Endothelial cell of umbilical vein (primary cell): Measurements from ENCODE around the gene CCDC107. TPM values are rescaled to one million over a fixed set of nuclear protein-coding genes. Genes with fewer than 3 reads are reported as not detected.

Source experiments
- BruUV-seq: library from RNA; stranded (reverse); fragments of 400-500 nt; replicated peaks from 2 replicates; lab custom pipeline; 2021; lab: Mats Ljungman, UMichigan
- CTCF ChIA-PET: fragments of 300-600, 350-600 bp; sonication (Branson Sonifier 250); formaldehyde crosslinking; loops from one replicate; lab custom pipeline; 2021; ENCODE audit warnings: antibody characterized with exemption, inconsistent platforms; lab: Charles Lee
- POLR2A ChIA-PET: fragments of 300-600, 350-600 bp; sonication (Branson Sonifier 250); formaldehyde crosslinking; loops from one replicate; lab custom pipeline; 2021; ENCODE audit warnings: antibody characterized with exemption, inconsistent platforms; lab: Charles Lee
- DNase-seq: peaks from one replicate; pipeline ENCODE4 v3.0.0-alpha.2; 2011; ENCODE audit warnings: low read depth, low spot score
- FAIRE-seq: peaks from 2 replicates; lab custom pipeline; 2011; peaks lifted over from hg19 to GRCh38; lab: Jason Lieb, UNC
- H2AFZ ChIP-seq: 2 replicates; pipeline ENCODE4 v1.6.0; 2012; ENCODE audit warnings: low read depth, low read length, control low read depth, inconsistent platforms
- H3K27ac ChIP-seq: 2 replicates; pipeline ENCODE4 v1.5.1; 2011; ENCODE audit warnings: low read depth, mild to moderate bottlenecking, control low read depth, low read length, moderate library complexity; ENCODE audit not compliant: insufficient read depth
- H3K27me3 ChIP-seq, 2 experiments: 2 replicates each; pipeline versions ENCODE4 v1.6.0 to v1.6.1; 2011; ENCODE audit warnings: low read length in 2 of 2, mixed read lengths in 1 of 2; ENCODE audit not compliant: control insufficient read depth in 2 of 2, insufficient read depth in 2 of 2
- H3K36me3 ChIP-seq, 2 experiments: 2 replicates in 1 of 2; 3 replicates in 1 of 2; pipeline ENCODE4 v1.5.1; 2011; ENCODE audit warnings: low read length in 2 of 2, mild to moderate bottlenecking in 1 of 2, moderate library complexity in 1 of 2; ENCODE audit not compliant: control insufficient read depth in 2 of 2, insufficient read depth in 2 of 2; ENCODE audit errors: extremely low read depth in 1 of 2
- H3K4me1 ChIP-seq: 3 replicates; pipeline ENCODE4 v1.5.1; 2011; ENCODE audit warnings: mild to moderate bottlenecking, low read length; ENCODE audit not compliant: control insufficient read depth, insufficient read depth; ENCODE audit errors: extremely low read depth
- H3K4me2 ChIP-seq: 2 replicates; pipeline ENCODE4 v1.6.1; 2011; ENCODE audit warnings: low read length, control low read depth, mixed read lengths; ENCODE audit not compliant: insufficient read depth
- H3K4me3 ChIP-seq, 3 experiments: fragments of 200-600 bp in 1 of 3; sonication (generic), shearing (Covaris generic) in 1 of 3; replicated peaks in 1 of 3; 2 replicates each; pipeline ENCODE4 v1.5.1; 2011 to 2016; ENCODE audit warnings: control low read depth in 3 of 3, low read length in 3 of 3, mild to moderate bottlenecking in 2 of 3, inconsistent platforms in 1 of 3, low read depth in 1 of 3, moderate library complexity in 1 of 3; ENCODE audit not compliant: insufficient read depth in 1 of 3
- H3K79me2 ChIP-seq: 2 replicates; pipeline ENCODE4 v1.6.0; 2012; ENCODE audit warnings: low read length, inconsistent platforms; ENCODE audit not compliant: control insufficient read depth, insufficient read depth
- H3K9ac ChIP-seq: replicated peaks from 2 replicates; pipeline ENCODE3; 2011; ENCODE audit warnings: low read length, control low read depth; ENCODE audit not compliant: insufficient read depth; ENCODE audit errors: extremely low read depth
- H3K9me1 ChIP-seq: replicated peaks from 3 replicates; pipeline ENCODE4 v1.6.0; 2011; ENCODE audit warnings: mild to moderate bottlenecking, low read length; ENCODE audit not compliant: control insufficient read depth, insufficient read depth; ENCODE audit errors: extremely low read depth
- H3K9me3 ChIP-seq: replicated peaks from 2 replicates; pipeline ENCODE4 v1.5.1; 2012; ENCODE audit warnings: low read length, inconsistent platforms; ENCODE audit not compliant: control insufficient read depth, insufficient read depth
- H4K20me1 ChIP-seq: replicated peaks from 2 replicates; pipeline ENCODE3; 2011; ENCODE audit warnings: mild to moderate bottlenecking, low read length; ENCODE audit not compliant: control insufficient read depth, insufficient read depth; ENCODE audit errors: extremely low read depth
- CTCF ChIP-seq, 2 donors: IDR thresholded peaks; 1 replicate in 1 of 2; 2 replicates in 1 of 2; pipeline ENCODE4 v1.5.1; 2011; ENCODE audit warnings: low read length in 2 of 2, mild to moderate bottlenecking in 2 of 2, moderate library complexity in 2 of 2, control low read depth in 1 of 2, inconsistent platforms in 1 of 2, low read depth in 1 of 2; ENCODE audit not compliant: insufficient read depth in 1 of 2; ENCODE audit errors: extremely low read depth in 1 of 2
- GATA2 ChIP-seq: IDR thresholded peaks from 2 replicates; pipeline ENCODE4 v1.7.0; 2011; ENCODE audit warnings: low read depth, mild to moderate bottlenecking, moderate library complexity, mixed read lengths, low read length; ENCODE audit not compliant: insufficient read length, insufficient read depth
- POLR2A ChIP-seq: IDR thresholded peaks from 2 replicates; pipeline ENCODE4 v1.6.1; 2012; ENCODE audit warnings: low read depth, mild to moderate bottlenecking, control low read depth, low read length
- POLR2AphosphoS5 ChIP-seq: IDR thresholded peaks from 2 replicates; pipeline ENCODE4 v1.6.1; 2012; ENCODE audit warnings: low read depth, mild to moderate bottlenecking, control low read depth, low read length, moderate library complexity; ENCODE audit not compliant: insufficient read depth
- dilution Hi-C: fragments of 300-500 bp; cut with MboI; formaldehyde crosslinking; loops from one replicate; pipeline ENCODE4 v1.15.0; 2019; ENCODE audit warnings: low sequenced_read_pairs; ENCODE audit not compliant: extremely low pct_ligation_motif_present
- intact Hi-C: fragments of 100-400 bp; cut with micrococcal nuclease; formaldehyde crosslinking; loops from one replicate; pipeline ENCODE4 v1.10.0; 2022
- polyA plus RNA-seq, 4 experiments: library from polyadenylated mRNA; depleted of rRNA in 3 of 4; stranded (reverse) in 3 of 4; unstranded in 1 of 4; fragments of >200 nt; gene quantifications; 2 replicates each; pipeline versions ENCODE4 v1.2.1 to v1.2.3, GENCODE V29; 2011 to 2012; ENCODE audit warnings: missing spikeins in 1 of 4
- total RNA-seq: library from RNA; stranded (reverse); gene quantifications from 2 replicates; pipeline ENCODE4 v1.2.3, GENCODE V29; 2021
- TF ChIP-seq, protein P1 (sequence below): IDR thresholded peaks from 2 replicates; pipeline ENCODE4 v1.6.1; 2011; ENCODE audit not compliant: insufficient read depth, insufficient read length

The CCDC107 gene
- total and polyA plus RNA-seq, 2 donors (not counting 3 experiments of a cell fraction or from before 2014, with no cell fraction given) = 13.2 to 16.0 TPM

- dilution Hi-C loops (no loop called here), intact Hi-C loops (no loop called here)
- no peak for FAIRE-seq
- BruUV-seq = no TSS peak
- Histone ChIP-seq H3K36me3 (peaks cover 8 to 26% of the 10 kb centered on the region in 2 experiments), H3K4me2 (no peak overlapping the region), H3K9ac (no peak overlapping the region), H4K20me1 (no peaks in the 10 kb centered on the region), H3K79me2 (peaks cover 34% of the 10 kb centered on the region), H3K9me1 (no peaks in the 10 kb centered on the region), H3K4me3 (no peak overlapping the region), H3K9me3 (no peaks in the 10 kb centered on the region), H3K4me1 (peaks cover 19% of the 10 kb centered on the region), H2AFZ (no peak overlapping the region), H3K27me3 (no peaks in the 10 kb centered on the region), H3K27ac (no peak overlapping the region)
- TF ChIP-seq GATA2 = no peak
- TF ChIP-seq, protein P1, sequence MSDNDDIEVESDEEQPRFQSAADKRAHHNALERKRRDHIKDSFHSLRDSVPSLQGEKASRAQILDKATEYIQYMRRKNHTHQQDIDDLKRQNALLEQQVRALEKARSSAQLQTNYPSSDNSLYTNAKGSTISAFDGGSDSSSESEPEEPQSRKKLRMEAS = no peak
- TF ChIP-seq CTCF (IDR thresholded peaks at IDR 0.05; ENCODE audit: extremely low read depth in 1 of 2, insufficient read depth in 1 of 2, low read depth in 1 of 2, low read length in 2 of 2) = no peak
- no peak for TF ChIP-seq POLR2AphosphoS5
- TF ChIP-seq POLR2A = no peak
- ChIA-PET CTCF (interaction anchor here (1.0 to 4.1 kb wide), 2 partner anchors 10 to 12 kb away, joined by 4 to 26 read pairs; no protein-coding TSS in a partner anchor), POLR2A (no interaction called here)
- no peak for DNase-seq
Observed at GRCh38 chr9:35684921-35685320, 26.8 kb downstream of the CCDC107 start.

GRCh38 chr9:35685506-35685905 lies 27.4 kb downstream of the CCDC107 start:
- BruUV-seq = no TSS peak
- no peak for DNase-seq
- Histone ChIP-seq H3K9ac (no peak overlapping the region), H3K79me2 (peaks cover 36% of the 10 kb centered on the region), H3K4me3 (no peak overlapping the region), H3K27ac (no peak overlapping the region), H3K4me2 (no peak overlapping the region), H2AFZ (no peak overlapping the region), H4K20me1 (no peaks in the 10 kb centered on the region), H3K27me3 (no peaks in the 10 kb centered on the region), H3K9me3 (no peaks in the 10 kb centered on the region), H3K36me3 (peaks cover 8 to 26% of the 10 kb centered on the region in 2 experiments), H3K9me1 (no peaks in the 10 kb centered on the region), H3K4me1 (peaks cover 24% of the 10 kb centered on the region)
- CTCF ChIA-PET = interaction anchor here (1.0 to 4.1 kb wide), 2 partner anchors 9 to 11 kb away, joined by 4 to 26 read pairs; no protein-coding TSS in a partner anchor
- no peak for FAIRE-seq
- no peak for TF ChIP-seq GATA2
- dilution Hi-C loops (no loop called here), intact Hi-C loops (no loop called here)
- POLR2A ChIA-PET = no interaction called here
